ENCODE measurements around the gene DGAT2.

DNA sequence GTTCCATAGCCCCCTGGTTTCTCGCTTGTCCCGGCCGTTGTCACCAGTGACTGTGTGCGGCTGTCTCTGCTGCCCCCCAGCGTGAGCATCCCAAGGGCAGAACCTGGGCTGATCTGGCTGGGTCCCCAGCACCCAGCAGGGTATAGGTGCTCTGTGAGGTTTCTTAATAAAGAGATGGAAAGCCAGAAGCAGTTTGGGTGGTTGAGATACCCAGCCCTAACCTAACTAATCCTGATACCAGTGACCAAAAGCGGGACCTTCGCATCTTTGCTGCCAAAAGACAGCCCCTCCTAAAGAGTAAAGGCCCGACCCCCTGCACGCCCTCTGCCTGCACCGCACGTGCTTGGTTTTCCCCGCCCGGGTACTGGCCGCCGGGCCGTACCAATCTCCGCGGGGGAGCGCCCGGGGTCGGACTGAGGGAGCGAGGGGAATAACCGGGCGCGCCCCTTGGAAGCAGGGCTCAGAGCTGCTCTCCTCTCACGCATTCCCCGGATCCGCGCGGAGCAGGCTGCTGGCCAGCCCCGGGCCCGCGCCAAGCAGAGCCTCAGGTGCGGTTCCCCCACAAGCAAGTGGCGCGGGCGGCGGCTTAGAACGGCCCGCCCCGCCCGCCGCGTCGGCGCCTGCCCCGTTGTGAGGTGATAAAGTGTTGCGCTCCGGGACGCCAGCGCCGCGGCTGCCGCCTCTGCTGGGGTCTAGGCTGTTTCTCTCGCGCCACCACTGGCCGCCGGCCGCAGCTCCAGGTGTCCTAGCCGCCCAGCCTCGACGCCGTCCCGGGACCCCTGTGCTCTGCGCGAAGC is at the start of gene DGAT2:
- peak; percentile 85; the same call in 1 of the 2 replicates for TF ChIP-seq ESRRA (CRISPR knock-in tag; IDR thresholded peaks at IDR 0.05; ENCODE audit: borderline replicate concordance)
- no peak for TF ChIP-seq JUN (CRISPR knock-in tag; IDR thresholded peaks at IDR 0.05)
- TF ChIP-seq, protein P1, sequence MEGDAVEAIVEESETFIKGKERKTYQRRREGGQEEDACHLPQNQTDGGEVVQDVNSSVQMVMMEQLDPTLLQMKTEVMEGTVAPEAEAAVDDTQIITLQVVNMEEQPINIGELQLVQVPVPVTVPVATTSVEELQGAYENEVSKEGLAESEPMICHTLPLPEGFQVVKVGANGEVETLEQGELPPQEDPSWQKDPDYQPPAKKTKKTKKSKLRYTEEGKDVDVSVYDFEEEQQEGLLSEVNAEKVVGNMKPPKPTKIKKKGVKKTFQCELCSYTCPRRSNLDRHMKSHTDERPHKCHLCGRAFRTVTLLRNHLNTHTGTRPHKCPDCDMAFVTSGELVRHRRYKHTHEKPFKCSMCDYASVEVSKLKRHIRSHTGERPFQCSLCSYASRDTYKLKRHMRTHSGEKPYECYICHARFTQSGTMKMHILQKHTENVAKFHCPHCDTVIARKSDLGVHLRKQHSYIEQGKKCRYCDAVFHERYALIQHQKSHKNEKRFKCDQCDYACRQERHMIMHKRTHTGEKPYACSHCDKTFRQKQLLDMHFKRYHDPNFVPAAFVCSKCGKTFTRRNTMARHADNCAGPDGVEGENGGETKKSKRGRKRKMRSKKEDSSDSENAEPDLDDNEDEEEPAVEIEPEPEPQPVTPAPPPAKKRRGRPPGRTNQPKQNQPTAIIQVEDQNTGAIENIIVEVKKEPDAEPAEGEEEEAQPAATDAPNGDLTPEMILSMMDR (IDR thresholded peaks at IDR 0.05) = no peak
- TF ChIP-seq GRHL2 (CRISPR knock-in tag; IDR thresholded peaks at IDR 0.05; ENCODE audit: insufficient replicate concordance, severe bottlenecking) = no peak
- TF ChIP-seq, protein P2, sequence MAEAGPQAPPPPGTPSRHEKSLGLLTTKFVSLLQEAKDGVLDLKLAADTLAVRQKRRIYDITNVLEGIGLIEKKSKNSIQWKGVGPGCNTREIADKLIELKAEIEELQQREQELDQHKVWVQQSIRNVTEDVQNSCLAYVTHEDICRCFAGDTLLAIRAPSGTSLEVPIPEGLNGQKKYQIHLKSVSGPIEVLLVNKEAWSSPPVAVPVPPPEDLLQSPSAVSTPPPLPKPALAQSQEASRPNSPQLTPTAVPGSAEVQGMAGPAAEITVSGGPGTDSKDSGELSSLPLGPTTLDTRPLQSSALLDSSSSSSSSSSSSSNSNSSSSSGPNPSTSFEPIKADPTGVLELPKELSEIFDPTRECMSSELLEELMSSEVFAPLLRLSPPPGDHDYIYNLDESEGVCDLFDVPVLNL (CRISPR knock-in tag; IDR thresholded peaks at IDR 0.05; ENCODE audit: borderline replicate concordance, low read depth) = no peak
- TF ChIP-seq CREB1 (CRISPR knock-in tag; IDR thresholded peaks at IDR 0.05) = peak; percentile 72; the same call in 1 of the 2 replicates
- no peak for TF ChIP-seq ATF1 (CRISPR knock-in tag; IDR thresholded peaks at IDR 0.05)
- TF ChIP-seq OVOL2 (CRISPR knock-in tag; IDR thresholded peaks at IDR 0.05; ENCODE audit: borderline replicate concordance) = no peak
- peak; percentile 72; the same call in 1 of the 2 replicates for TF ChIP-seq GABPB1 (CRISPR knock-in tag; IDR thresholded peaks at IDR 0.05)
- TF ChIP-seq, protein P3, sequence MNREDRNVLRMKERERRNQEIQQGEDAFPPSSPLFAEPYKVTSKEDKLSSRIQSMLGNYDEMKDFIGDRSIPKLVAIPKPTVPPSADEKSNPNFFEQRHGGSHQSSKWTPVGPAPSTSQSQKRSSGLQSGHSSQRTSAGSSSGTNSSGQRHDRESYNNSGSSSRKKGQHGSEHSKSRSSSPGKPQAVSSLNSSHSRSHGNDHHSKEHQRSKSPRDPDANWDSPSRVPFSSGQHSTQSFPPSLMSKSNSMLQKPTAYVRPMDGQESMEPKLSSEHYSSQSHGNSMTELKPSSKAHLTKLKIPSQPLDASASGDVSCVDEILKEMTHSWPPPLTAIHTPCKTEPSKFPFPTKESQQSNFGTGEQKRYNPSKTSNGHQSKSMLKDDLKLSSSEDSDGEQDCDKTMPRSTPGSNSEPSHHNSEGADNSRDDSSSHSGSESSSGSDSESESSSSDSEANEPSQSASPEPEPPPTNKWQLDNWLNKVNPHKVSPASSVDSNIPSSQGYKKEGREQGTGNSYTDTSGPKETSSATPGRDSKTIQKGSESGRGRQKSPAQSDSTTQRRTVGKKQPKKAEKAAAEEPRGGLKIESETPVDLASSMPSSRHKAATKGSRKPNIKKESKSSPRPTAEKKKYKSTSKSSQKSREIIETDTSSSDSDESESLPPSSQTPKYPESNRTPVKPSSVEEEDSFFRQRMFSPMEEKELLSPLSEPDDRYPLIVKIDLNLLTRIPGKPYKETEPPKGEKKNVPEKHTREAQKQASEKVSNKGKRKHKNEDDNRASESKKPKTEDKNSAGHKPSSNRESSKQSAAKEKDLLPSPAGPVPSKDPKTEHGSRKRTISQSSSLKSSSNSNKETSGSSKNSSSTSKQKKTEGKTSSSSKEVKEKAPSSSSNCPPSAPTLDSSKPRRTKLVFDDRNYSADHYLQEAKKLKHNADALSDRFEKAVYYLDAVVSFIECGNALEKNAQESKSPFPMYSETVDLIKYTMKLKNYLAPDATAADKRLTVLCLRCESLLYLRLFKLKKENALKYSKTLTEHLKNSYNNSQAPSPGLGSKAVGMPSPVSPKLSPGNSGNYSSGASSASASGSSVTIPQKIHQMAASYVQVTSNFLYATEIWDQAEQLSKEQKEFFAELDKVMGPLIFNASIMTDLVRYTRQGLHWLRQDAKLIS (CRISPR knock-in tag; IDR thresholded peaks at IDR 0.05; ENCODE audit: borderline replicate concordance) = no peak
- no peak for TF ChIP-seq MXD4 (CRISPR knock-in tag; IDR thresholded peaks at IDR 0.05; ENCODE audit: borderline replicate concordance)
- peak; percentile 78; the same call in 1 of the 2 replicates for TF ChIP-seq TEAD4 (CRISPR knock-in tag; IDR thresholded peaks at IDR 0.05)
- TF ChIP-seq ETV6 (CRISPR knock-in tag; IDR thresholded peaks at IDR 0.05) = peak; percentile 93
- TF ChIP-seq SMAD4 (CRISPR knock-in tag; IDR thresholded peaks at IDR 0.05) = 0 out of 2 replicates have a peak, but pooled peaks have one; percentile 21

Measured in WTC11 (cell line).